NCI-H526 treated with DMSO at 0.1 percent for 48 hours (cell line): ENCODE results near the gene DTX3.
A peak's percentile ranks its signal among the peaks of the same experiment; 100 is the strongest.
"Not testable (repeated sequence)": the region's sequence is repeated elsewhere in the genome, so short reads cannot be mapped to it uniquely, and the experiment has no call there.

Source experiments
- DNase-seq: peaks from one replicate; lab custom pipeline; 2025; lab: John Stamatoyannopoulos, UW

DTX3 gene

DNA sequence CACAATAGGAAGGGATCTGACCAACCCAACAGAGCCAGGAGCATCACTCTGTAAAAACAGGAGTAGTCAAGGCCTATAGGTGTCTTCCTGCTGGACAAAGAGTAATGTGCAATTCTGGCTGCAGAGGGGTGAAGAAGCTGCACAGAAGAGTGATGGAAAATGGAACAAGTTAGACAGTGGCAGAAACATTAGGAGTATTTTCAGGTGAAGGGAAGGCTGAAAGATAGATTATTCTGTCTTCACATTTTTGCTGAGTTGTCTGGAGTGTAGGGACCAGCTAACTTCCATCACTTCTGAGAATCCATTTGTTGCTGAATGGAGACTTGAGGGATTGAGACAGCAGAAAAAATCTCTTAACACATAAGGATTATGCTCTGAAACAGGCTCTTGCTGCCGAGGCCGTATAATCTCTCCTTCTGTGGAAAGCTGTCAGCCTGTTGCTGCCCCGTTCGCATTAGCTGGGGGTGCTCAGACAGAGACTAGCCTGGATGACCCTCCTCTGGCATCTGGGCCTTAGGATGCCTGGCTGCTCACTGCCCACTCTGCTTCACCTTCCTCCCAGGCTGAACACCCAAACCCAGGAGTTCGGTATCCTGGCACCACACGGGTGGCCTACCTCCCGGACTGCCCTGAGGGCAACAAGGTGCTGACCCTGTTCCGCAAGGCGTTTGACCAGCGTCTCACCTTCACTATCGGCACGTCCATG lies 3.5 kb downstream of the DTX3 start:
- no peak for DNase-seq

DNA sequence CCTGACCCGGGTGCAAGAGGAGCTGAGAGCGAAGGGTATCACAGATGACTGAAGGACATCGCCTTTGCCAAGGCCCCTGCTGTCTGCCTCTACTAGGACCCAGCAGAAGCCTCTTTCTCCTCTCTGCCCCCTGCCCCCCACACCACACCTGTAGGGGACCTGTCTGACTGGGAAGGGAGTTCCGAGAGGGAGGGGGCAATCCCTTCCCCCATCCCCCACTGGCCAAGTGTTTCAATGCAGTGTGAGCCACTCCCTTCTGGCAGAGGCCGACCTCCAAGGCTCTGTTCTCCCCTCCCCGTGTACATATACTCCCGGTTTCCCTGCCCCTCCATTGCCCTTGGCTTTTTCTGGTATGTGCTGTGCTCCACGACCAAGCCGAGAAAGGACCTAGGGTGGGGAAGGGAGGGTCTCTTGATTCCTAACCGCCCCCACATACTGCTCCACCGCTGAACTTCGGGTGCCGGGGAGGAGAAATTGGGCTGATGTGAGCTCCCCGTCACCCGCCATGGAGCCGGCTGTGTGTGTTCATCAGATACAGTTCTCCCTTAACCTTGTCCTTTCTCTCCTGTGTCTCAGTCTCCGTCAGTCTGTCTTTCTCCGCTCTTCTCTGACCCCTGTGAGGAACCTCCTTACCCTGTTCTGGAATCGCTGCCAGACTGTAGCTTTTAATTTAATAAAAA lies 4.6 kb downstream of the DTX3 start:
- DNase-seq = no peak

DNA sequence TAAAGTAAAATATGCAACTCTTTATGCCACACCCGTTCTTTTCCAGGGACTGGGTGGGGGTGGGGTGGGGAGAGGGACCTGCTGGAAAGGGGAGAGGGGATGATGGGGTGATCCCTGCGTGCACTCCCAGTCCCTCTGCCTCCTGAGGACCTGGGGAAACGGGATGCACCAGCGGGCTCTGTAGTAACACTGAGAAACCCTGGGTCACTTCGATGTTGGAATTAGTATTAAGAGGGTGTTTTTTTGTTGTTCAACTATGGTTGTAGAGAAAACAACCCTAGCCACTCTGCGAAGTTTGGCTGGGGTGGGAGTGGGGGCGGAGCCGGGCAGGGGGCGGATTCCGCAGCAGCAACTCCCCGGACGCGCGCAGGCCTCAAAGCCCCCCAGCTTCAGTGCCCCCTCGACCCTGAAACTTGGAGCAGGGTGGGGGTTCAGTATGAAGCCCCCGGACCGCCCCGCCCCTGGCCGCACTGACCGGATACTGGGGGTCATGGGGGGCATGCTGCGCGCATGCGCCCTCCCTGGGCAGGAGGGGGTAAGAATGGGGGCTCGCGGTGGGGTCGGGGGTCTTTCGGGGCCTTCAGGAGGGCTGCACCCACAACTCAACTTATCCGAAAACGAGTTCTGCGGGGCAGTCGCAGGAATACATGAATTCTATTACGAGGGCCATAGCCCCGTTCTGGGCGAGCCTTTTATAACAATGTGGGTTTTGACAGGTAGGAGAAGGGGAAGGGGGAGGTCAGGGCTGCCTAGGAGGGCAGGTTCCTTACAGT lies 5.3 kb downstream of the DTX3 start:
- DNase-seq = no peak

DNA sequence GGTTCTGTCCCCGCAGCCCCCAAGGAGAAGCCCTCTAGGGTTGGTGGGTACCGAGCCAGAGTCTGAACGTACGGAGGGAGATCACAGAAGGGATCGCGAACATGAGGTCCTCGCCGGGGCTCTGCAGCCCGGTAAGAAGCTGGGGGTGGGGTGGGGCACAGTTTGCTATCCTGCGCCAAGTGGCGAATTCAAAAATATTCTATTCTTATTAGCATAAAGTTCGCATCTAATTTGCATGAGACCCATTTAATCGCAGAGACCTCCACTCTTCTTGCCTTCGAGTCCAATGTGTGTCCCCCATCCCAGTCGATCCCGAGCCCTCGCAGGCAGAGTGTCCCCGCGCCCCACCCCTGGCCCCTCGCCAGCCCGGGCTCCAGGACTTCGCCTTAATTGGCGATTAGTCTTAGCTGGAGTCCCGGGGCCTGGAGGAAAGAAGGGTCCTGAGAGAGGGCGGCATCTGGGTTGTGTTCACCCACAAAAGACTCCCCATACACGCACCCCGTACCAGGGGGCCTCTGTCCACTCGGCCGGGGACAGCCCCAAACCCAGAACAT lies 6.0 kb downstream of the DTX3 start:
- DNase-seq = peak; percentile 7

DNA sequence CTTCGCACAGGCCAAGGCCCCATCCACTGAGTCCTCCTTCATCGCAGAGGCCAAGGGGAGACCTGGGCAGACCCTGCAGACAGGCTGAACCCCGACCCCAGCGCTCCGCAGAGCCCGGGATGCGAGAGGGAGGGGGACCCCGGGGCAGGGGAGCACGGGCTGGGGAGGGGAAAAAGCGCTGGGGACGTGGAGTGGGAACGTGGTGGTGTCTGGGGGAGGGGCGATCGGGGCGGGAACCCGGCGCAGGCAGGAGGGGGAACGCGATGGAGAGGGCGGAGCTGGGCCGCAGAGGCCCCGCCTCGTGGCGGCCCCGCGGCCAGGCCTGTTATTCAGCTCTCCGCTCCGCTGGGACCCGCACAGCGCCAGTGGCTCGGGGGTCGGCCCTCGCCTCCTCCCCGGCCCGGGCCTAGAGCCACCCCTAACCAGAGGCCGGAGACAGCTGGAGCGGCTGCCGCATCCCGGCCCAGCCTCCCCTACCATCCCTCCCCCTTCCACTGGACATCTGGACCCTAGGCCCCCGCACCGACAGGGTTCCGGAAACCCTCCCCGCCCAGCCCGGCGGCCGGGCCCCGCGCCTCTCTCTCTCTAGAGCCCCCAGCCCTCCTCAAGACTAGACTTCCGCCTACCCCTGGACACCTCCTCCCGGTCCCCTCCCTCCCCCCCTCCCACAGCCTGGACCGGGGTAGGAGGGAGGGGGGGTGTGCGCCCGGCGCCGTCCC lies 6.6 kb downstream of the DTX3 start, which contains the start of gene ARHGEF25:
TSS of gene ARHGEF25 (plus strand) at position 328 of the 719 bp plus-strand sequence. CDS start 460 bp downstream, outside the sequence.
- peak; percentile 8 for DNase-seq

DNA sequence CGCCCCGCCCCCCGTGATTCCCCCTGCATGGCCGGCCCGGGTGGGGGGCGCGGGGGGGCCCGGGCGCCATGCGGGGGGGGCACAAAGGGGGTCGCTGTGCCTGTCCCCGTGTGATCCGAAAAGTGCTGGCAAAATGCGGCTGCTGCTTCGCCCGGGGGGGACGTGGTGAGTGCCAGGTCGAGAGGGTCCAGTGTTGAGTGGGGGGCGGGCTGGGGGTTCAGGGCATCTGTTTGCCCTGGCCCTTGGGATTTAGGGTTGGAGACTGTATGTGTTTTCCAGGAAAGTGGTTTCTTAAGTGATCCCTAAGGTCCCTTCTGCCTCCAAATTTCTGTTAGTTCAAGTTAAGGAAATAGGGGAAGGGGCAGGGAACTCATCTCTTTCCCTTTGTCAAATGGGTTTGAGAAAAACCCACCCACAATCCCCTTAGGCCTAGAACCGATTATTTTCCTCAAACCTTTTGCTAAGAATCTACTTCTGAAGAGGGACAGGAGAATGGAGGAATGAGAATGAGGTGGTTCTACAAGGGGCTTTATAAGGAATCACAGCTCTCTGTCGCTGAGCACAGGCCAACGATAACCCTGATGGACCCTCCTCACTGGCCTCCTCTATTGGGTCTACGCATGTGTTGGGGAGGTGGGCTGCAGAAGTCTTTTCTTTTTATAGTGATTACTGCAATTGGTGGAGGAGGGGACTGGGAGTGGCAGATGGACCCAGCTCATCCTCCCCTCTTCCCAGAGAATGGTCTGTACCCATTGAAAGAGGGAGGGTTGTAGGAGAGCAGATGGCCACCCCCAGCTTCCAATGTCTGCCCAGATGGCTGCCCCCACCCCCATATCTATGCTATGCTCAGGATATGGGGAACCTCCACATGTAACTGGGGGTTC lies 7.4 kb downstream of the DTX3 start:
- DNase-seq = no peak

DNA sequence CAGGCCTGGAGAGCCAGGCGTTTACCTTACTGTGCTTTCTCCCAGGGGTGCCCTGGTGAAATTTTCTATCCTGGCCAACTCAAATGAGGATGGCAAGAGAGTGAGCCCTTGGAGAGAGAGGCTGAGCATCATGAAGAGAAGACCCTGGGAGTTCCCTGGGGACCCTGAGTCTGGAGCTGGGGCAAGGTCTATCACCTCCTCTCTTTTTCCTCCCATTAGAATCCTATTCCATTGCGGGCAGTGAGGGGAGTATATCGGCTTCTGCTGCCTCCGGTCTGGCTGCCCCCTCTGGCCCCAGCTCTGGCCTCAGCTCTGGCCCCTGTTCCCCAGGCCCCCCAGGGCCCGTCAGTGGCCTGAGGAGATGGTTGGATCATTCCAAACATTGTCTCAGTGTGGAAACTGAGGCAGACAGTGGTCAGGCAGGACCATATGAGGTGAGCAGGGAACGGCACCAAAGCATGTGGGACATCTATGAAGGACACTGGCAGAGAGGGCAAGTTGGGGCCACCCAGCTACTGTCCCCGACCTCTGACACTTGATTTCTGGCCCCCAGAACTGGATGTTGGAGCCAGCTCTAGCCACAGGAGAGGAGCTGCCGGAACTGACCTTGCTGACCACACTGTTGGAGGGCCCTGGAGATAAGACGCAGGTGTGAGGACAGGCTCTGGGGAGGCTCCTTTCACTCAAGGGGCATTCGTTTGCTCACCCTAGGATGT lies 8.2 kb downstream of the DTX3 start:
- no peak for DNase-seq

DNA sequence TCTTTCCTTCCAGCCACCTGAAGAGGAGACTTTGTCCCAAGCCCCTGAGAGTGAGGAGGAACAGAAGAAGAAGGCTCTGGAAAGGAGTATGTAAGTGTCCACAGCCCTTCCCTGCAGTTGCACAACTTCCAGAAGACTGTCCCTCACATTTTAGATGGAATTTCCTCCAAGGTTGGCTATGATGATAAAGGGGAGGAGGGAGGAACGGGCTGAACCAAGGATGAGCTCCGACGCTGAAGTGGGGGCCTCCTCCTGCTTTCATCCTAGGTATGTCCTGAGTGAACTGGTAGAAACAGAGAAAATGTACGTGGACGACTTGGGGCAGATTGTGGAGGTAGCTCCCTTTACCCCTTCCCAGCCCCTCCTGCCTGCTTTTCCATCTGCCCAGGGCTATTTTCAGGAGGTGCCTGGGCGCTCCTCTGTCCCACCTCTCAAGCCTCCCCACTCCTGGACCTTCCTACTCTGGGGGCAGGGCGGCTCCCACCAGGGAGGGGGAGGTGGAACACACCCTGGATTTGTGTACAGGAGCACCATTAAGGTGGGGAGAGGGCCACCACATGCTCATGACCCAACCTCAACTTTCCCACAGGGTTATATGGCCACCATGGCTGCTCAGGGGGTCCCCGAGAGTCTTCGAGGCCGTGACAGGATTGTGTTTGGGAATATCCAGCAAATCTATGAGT lies 8.9 kb downstream of the DTX3 start:
- DNase-seq = no peak

DNA sequence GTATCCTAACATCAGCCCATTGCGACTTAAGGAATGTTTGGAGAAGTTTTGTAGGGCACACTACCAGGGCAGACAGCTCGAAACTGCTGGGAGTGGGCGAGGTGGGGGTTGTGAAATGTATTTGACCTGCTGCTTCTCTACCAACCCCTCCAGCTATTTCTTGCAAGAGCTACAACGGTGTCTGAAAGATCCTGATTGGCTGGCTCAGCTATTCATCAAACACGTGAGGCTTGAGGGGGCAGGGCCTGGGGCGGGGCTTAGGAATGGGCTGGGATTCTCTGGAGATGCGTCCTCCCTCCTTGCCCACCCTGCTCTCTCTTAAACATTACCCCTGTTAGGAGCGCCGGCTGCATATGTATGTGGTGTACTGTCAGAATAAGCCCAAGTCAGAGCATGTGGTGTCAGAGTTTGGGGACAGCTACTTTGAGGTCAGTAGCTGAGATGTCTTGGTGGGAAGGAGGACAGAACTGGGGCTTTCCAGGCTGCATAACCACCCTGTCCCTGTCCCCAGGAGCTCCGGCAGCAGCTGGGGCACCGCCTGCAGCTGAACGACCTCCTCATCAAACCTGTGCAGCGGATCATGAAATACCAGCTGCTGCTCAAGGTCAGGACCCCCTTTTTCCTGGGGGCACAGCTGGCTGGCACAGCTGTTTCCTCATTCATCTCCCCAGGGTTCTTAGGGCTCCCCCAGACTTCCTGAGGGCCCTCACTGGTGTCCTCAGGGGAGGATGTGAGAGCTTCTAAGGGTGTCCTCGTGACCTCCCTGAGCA lies 9.7 kb downstream of the DTX3 start:
- no peak for DNase-seq

DNA sequence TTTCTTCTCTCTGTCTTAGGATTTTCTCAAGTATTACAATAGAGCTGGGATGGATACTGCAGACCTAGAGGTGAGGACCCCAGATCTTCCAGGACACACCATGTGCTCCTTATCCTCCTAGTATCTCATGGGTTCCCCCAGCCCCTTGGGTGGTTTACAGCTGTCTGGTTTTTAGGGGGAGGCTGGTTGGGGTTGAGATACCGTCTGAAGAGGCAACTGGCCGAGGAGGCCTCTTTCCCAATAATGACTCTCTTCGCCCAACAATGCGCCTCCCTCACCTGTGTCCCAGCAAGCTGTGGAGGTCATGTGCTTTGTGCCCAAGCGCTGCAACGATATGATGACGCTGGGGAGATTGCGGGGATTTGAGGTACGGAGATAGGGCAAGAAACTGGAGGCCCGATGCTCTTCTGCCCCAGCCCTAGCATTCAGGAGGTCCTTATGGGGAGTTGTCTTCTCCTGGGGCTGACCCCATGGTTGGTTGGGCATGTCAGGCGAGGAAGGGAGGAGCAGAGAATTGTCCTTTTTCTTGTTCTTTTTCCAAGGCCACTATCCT lies 10.4 kb downstream of the DTX3 start:
- DNase-seq = no peak

DNA sequence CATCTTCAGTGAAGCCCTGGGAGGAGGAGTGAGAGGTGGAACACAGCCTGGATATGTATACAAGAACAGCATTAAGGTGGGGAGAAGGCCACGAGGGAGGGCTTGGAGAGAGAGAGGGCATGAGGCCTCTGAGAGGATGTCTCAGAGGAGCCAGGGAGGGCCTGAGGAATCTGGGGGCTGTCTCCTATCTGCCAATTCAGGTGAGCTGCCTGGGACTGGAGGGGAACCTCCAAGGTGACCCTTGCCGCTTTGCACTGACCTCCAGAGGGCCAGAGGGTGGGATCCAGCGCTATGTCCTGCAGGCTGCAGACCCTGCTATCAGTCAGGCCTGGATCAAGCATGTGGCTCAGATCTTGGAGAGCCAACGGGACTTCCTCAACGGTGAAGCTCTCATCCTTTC lies 11.0 kb downstream of the DTX3 start:
- no peak for DNase-seq

DNA sequence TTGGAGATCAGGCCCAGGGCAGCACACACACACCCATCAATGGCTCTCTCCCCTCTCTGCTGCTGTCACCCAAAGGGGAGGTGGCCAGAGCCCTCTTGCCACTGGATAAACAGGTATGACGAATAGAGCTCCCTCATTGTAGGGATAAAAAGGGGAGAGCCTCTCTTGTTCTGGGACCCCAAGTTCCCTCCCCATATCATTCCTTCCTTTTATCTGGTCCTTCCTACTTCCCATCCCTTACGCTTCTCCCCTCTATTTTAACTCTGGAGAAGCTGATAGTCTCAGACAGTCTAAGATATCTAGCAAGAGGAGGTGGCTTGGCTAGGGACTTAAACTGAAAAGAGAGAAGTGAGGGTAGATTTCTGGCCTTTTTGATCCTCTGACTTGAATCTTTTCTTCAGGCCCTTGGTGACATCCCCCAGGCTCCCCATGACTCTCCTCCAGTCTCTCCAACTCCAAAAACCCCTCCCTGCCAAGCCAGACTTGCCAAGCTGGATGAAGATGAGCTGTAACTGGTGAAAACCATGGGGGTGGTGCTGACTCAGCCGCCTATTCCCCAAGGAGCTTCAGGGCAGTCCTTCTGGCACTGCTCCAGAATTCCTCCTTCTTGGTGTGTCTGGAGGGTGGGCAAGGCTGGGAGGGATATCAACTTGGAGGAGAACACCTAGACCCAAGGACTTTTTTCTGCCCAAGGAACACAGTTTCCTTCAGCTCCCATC lies 11.9 kb downstream of the DTX3 start:
- no peak for DNase-seq

DNA sequence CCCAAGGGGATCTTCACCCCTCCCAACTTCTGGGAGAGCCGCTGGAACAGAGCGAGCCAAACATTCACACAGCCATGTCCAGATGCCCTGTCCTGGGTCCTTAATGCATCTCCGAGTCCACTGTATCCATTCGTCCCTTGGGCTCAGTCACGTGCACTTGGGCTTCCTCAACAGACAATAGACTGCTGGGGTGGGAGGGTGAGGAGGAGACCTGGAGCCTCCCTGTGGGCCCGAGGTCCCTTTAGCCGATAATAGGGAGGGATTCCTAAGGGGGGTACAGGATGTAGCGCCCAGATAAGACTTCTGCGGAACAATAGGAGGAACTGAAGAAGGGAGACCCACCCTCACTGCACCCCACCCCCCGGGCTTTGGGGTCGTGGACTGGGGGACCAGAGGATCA lies 13.3 kb downstream of the DTX3 start:
- no peak for DNase-seq

DNA sequence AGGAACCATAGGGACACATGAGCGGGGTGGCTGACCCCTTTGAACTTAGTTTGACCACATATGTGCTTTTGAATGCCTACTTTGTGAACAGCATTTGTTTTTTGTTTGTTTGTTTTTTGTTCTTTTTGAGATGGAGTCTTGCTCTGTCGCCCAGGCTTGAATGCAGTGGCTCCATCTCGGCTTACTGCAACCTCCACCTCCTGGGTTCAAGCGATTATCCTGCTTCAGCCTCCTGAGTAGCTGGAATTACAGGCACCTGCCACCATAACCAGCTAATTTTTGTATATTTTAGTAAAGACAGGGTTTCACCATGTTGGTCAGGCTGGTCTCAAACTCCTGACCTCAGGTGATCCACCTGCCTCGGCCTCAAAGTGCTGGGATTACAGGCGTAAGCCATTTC lies 13.8 kb downstream of the DTX3 start:
- not testable (repeated sequence) for DNase-seq

DNA sequence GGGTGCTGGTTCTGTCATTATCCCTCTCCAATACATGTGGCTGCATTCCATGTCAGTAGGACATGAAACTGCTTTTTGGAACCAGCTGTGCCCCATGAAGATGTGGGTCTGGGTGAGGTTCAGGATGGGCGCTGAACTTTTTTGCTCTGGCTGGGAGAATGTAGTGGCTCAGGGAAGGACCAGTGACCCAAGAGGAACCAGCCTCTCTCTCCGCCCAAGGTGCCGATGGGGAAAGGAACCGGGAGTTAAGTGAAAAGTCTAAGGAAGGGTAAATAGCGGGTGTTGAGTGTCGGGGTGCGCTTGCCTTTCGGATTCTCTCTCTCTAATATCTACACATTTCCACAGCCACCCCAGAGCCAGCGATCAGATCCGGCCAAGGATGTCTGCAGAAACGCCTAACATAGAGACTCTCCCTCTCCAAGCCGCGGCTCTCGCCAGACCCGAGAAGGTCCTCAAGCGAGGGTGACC lies 14.4 kb downstream of the DTX3 start:
- no peak for DNase-seq

DNA sequence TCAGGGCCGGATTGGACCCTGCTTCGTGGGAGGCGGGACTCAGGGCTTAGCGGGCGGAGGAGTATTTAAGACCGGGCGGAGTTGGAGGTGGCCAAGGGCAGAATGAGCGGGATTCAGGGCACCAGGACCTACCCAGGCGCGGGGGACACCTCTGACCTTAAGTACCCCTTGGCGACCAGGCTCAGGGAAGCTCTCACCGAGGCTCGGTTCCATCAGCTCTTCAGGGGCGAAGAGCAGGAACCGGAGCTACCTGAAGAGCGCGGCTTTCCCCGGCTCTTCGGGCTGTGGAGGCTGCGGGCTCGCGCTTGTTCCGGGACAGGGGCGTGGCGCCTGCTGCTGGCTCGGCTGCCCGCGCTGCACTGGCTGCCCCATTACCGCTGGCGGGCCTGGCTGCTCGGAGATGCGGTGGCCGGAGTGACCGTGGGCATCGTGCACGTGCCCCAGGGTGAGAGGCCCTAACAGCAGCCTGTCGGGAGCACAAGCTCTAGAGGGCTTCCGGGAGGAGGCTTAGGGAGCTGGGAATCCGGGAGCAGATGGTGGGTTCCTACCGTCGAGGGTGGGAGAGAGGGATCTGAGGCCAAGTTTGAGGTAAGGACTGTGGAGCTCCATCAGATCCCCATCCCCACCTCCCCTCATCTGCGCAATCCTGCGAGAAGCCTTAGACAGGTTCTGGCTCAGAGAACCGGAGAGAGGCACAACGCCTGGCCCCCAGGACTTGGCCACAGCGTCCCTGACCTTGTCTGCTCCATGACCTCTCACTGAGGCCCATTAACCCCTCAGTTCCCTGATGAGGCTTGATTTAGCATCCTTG lies 15.0 kb downstream of the DTX3 start:
- DNase-seq = no peak
